Activated T-helper 1 cell treated with anti-CD3 and anti-CD28 coated beads, Interleukin-12 subunit alpha, Interleukin-12 subunit beta, Interleukin-2, Interleukin-4 antibody, amounts not matched to agents 30 ng/mL and 10 ng/mL and 1 ng/mL, durations not matched to agents 14 hours and 24 hours and 36 hours (primary cell): ENCODE data around the gene TRIM62. TPM values are rescaled to one million over a fixed set of nuclear protein-coding genes. Genes with fewer than 3 reads are reported as not detected.

Experiments
- DNase-seq: peaks from one replicate; pipeline ENCODE4 v3.0.0; 2021; ENCODE audit warnings: low spot score
- H3K27ac Mint-ChIP-seq: one replicate; pipeline ENCODE4 v1.8.0; 2021; ENCODE audit warnings: mild to moderate bottlenecking, mixed read lengths
- H3K27me3 Mint-ChIP-seq: one replicate; pipeline ENCODE4 v1.8.0; 2022; ENCODE audit warnings: mild to moderate bottlenecking, moderate library complexity, mixed read lengths; ENCODE audit not compliant: insufficient read depth
- H3K36me3 Mint-ChIP-seq: one replicate; pipeline ENCODE4 v1.8.0; 2021; ENCODE audit warnings: low read depth, mixed read lengths
- H3K4me1 Mint-ChIP-seq: one replicate; pipeline ENCODE4 v1.8.0; 2021; ENCODE audit warnings: low read depth, mixed read lengths
- H3K4me3 Mint-ChIP-seq: one replicate; pipeline ENCODE4 v1.8.0; 2021; ENCODE audit warnings: mild to moderate bottlenecking, moderate library complexity, mixed read lengths
- H3K9me3 Mint-ChIP-seq: one replicate; pipeline ENCODE4 v1.8.0; 2021; ENCODE audit warnings: mixed read lengths
- intact Hi-C: fragments of 100-400 bp; cut with micrococcal nuclease; formaldehyde crosslinking; loops from one replicate; pipeline ENCODE4 v1.15.1; 2024
- total RNA-seq: library from RNA; stranded (reverse); gene quantifications from 2 replicates; pipeline ENCODE4 v1.2.3, GENCODE V29; 2022

The TRIM62 gene
- total RNA-seq, 1 donor from 2014 or later: 4.5 TPM

- no peak overlapping the region for H3K27ac Mint-ChIP-seq
- no peaks in the 10 kb centered on the region for H3K9me3 Mint-ChIP-seq
- H3K27me3 Mint-ChIP-seq: no peaks in the 10 kb centered on the region
- peaks cover 6% of the 10 kb centered on the region for H3K36me3 Mint-ChIP-seq
- H3K4me1 Mint-ChIP-seq: peaks cover 22% of the 10 kb centered on the region
- DNase-seq: no peak
- H3K4me3 Mint-ChIP-seq: no peak overlapping the region
- intact Hi-C loops: no loop called here
These were observed 5.0 kb downstream of the TRIM62 start for GRCh38 chr1:33176887-33177286.

- DNase-seq: no peak
- Mint-ChIP-seq H3K27ac (no peak overlapping the region), H3K4me3 (no peak overlapping the region), H3K36me3 (peaks cover 6% of the 10 kb centered on the region), H3K27me3 (no peaks in the 10 kb centered on the region), H3K4me1 (peaks cover 24% of the 10 kb centered on the region), H3K9me3 (no peaks in the 10 kb centered on the region)
- intact Hi-C loops: no loop called here
These were observed 5.4 kb downstream of the TRIM62 start for GRCh38 chr1:33176362-33176850.

- Mint-ChIP-seq H3K4me1 (peaks cover 24% of the 10 kb centered on the region), H3K9me3 (no peaks in the 10 kb centered on the region), H3K4me3 (no peak overlapping the region), H3K36me3 (peaks cover 6% of the 10 kb centered on the region), H3K27me3 (no peaks in the 10 kb centered on the region), H3K27ac (no peak overlapping the region)
- DNase-seq: no peak
- intact Hi-C loops: no loop called here
These were observed 6.0 kb downstream of the TRIM62 start for GRCh38 chr1:33175865-33176264.

- DNase-seq: no peak
- H3K4me3 Mint-ChIP-seq: no peak overlapping the region
- no peak overlapping the region for H3K27ac Mint-ChIP-seq
- no peaks in the 10 kb centered on the region for H3K27me3 Mint-ChIP-seq
- H3K36me3 Mint-ChIP-seq: peaks cover 1% of the 10 kb centered on the region
- no peaks in the 10 kb centered on the region for H3K9me3 Mint-ChIP-seq
- H3K4me1 Mint-ChIP-seq: peaks cover 5% of the 10 kb centered on the region
- intact Hi-C loops: no loop called here
These were observed 8.8 kb downstream of the TRIM62 start for GRCh38 chr1:33173091-33173490.

- Mint-ChIP-seq H3K4me3 (no peak overlapping the region), H3K9me3 (no peaks in the 10 kb centered on the region), H3K27me3 (no peaks in the 10 kb centered on the region), H3K4me1 (peaks cover 5% of the 10 kb centered on the region), H3K36me3 (peaks cover 1% of the 10 kb centered on the region), H3K27ac (no peak overlapping the region)
- DNase-seq: no peak
- intact Hi-C loops: no loop called here
These were observed 9.6 kb downstream of the TRIM62 start for GRCh38 chr1:33171977-33172813.

GRCh38 chr1:33170351-33171274 is 11.2 kb downstream of the TRIM62 start:
- Mint-ChIP-seq H3K4me3 (no peak overlapping the region), H3K4me1 (peaks cover 5% of the 10 kb centered on the region), H3K9me3 (no peaks in the 10 kb centered on the region), H3K36me3 (peaks cover 1% of the 10 kb centered on the region), H3K27me3 (no peaks in the 10 kb centered on the region), H3K27ac (no peak overlapping the region)
- no peak for DNase-seq
- intact Hi-C loops: no loop called here

- peaks cover 1% of the 10 kb centered on the region for H3K36me3 Mint-ChIP-seq
- intact Hi-C loops: no loop called here
- no peak overlapping the region for H3K4me3 Mint-ChIP-seq
- H3K9me3 Mint-ChIP-seq: no peaks in the 10 kb centered on the region
- no peak overlapping the region for H3K27ac Mint-ChIP-seq
- H3K27me3 Mint-ChIP-seq: no peaks in the 10 kb centered on the region
- H3K4me1 Mint-ChIP-seq: peaks cover 5% of the 10 kb centered on the region
- no peak for DNase-seq
These were observed 12.4 kb downstream of the TRIM62 start for GRCh38 chr1:33169290-33170055.

- intact Hi-C loops: no loop called here
- no peak for DNase-seq
- peaks cover 1% of the 10 kb centered on the region for H3K36me3 Mint-ChIP-seq
- H3K4me1 Mint-ChIP-seq: peaks cover 5% of the 10 kb centered on the region
- H3K4me3 Mint-ChIP-seq: no peak overlapping the region
- no peaks in the 10 kb centered on the region for H3K9me3 Mint-ChIP-seq
- no peak overlapping the region for H3K27ac Mint-ChIP-seq
- H3K27me3 Mint-ChIP-seq: no peaks in the 10 kb centered on the region
These were observed 13.1 kb downstream of the TRIM62 start for GRCh38 chr1:33168556-33169289.

GRCh38 chr1:33167650-33168447 is 14.0 kb downstream of the TRIM62 start:
- no peak overlapping the region for H3K27ac Mint-ChIP-seq
- H3K4me3 Mint-ChIP-seq: no peak overlapping the region
- peaks cover 1% of the 10 kb centered on the region for H3K36me3 Mint-ChIP-seq
- DNase-seq: no peak
- H3K27me3 Mint-ChIP-seq: no peaks in the 10 kb centered on the region
- intact Hi-C loops: no loop called here
- no peaks in the 10 kb centered on the region for H3K9me3 Mint-ChIP-seq
- H3K4me1 Mint-ChIP-seq: peaks cover 5% of the 10 kb centered on the region

GRCh38 chr1:33165809-33166208 is 16.0 kb downstream of the TRIM62 start:
- intact Hi-C loops: no loop called here
- Mint-ChIP-seq H3K9me3 (no peaks in the 10 kb centered on the region), H3K4me1 (no peaks in the 10 kb centered on the region), H3K36me3 (peaks cover 1% of the 10 kb centered on the region), H3K4me3 (no peak overlapping the region), H3K27ac (no peak overlapping the region), H3K27me3 (no peaks in the 10 kb centered on the region)
- no peak for DNase-seq

- peaks cover 1% of the 10 kb centered on the region for H3K36me3 Mint-ChIP-seq
- no peaks in the 10 kb centered on the region for H3K9me3 Mint-ChIP-seq
- H3K4me3 Mint-ChIP-seq: no peak overlapping the region
- H3K4me1 Mint-ChIP-seq: no peaks in the 10 kb centered on the region
- no peak for DNase-seq
- intact Hi-C loops: no loop called here
- no peaks in the 10 kb centered on the region for H3K27me3 Mint-ChIP-seq
- H3K27ac Mint-ChIP-seq: no peak overlapping the region
These were observed 16.6 kb downstream of the TRIM62 start for GRCh38 chr1:33165209-33165608.
